ENCODE data around the gene DUS2. TPM values are rescaled to one million over a fixed set of nuclear protein-coding genes. Genes with fewer than 3 reads are reported as not detected.

DUS2 gene
- total RNA-seq, 2 experiments from 2014 or later, result 19.9 to 32.4 TPM

DNA sequence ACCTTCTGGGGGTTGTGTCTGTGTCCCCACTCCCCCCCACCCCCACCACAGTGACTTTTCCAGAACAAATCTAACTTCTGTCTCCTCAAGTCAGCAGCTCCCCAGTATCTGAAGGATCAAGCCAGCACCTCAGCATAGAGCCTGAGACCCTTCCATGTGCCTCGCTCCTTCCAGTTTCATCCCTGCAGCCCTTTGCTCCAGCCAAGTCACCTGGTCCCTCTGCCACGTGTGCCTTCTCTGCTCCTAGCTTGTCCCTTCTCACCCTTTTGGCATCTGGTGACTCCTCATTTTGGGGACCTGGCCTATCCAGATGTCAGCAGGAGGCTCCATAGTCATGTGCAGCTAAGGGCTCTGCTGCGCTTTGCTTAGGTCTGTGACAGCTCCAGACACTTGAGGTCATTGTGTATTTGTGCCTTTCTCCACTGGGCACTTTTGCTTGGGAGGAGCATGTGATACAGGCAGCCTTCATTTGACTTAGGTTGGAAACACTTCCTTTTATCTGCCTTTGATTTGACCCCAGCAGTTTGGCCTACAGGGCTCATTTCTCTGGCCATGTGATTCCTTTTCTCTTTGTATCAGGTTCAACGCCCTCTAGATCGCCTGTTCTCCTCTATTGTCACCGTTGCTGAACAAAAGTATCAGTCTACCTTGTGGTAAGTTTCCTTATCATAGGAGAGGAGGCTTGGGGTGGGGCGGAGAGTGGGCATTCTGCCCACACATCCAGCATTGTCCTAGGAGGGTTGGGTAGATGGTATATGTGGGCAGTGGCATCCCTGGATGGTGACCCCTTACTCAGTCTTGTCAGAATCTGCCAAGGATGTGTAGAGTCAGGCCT lies 55.0 kb downstream of the DUS2 start:
- H3K4me2 ChIP-seq (ENCODE audit: low read length), result no peak overlapping the region
- no peak overlapping the region for H2AFZ ChIP-seq (ENCODE audit: low read length)
- no peak overlapping the region for H3K4me3 ChIP-seq (ENCODE audit: low read depth, low read length, poor library complexity, severe bottlenecking)
- ChIA-PET POLR2A (no interaction called here), CTCF (ENCODE audit: unreplicated experiment) (no interaction called here)
- peaks cover 88% of the 10 kb centered on the region for H3K4me1 ChIP-seq (ENCODE audit: insufficient read depth, low read length, poor library complexity, severe bottlenecking)
- TF ChIP-seq, protein P1, sequence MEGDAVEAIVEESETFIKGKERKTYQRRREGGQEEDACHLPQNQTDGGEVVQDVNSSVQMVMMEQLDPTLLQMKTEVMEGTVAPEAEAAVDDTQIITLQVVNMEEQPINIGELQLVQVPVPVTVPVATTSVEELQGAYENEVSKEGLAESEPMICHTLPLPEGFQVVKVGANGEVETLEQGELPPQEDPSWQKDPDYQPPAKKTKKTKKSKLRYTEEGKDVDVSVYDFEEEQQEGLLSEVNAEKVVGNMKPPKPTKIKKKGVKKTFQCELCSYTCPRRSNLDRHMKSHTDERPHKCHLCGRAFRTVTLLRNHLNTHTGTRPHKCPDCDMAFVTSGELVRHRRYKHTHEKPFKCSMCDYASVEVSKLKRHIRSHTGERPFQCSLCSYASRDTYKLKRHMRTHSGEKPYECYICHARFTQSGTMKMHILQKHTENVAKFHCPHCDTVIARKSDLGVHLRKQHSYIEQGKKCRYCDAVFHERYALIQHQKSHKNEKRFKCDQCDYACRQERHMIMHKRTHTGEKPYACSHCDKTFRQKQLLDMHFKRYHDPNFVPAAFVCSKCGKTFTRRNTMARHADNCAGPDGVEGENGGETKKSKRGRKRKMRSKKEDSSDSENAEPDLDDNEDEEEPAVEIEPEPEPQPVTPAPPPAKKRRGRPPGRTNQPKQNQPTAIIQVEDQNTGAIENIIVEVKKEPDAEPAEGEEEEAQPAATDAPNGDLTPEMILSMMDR (conservative IDR thresholded peaks at IDR 0.05; ENCODE audit: low read length), result no peak
- TF ChIP-seq EZH2phosphoT487 (IDR thresholded peaks at IDR 0.05; ENCODE audit: borderline replicate concordance, low read depth, low read length), result no peak
- H3K9me2 ChIP-seq (ENCODE audit: insufficient read depth, low read length), result no peaks in the 10 kb centered on the region
- DNase-seq (ENCODE audit: low spot score), result no peak
- H3K9me3 ChIP-seq (ENCODE audit: low read length), result no peaks in the 10 kb centered on the region
- no peaks in the 10 kb centered on the region for H4K20me1 ChIP-seq (ENCODE audit: insufficient read depth, low read length)
- intact Hi-C loops (cut with micrococcal nuclease; ENCODE audit: unreplicated experiment), result no loop called here
- no TSS peak for BruUV-seq (replicated peaks)
- peak overlapping the region; percentile 76 for H3K27ac ChIP-seq (ENCODE audit: low read depth, low read length, poor library complexity, severe bottlenecking)
- no peaks in the 10 kb centered on the region for H3K79me2 ChIP-seq (ENCODE audit: insufficient read depth, low read depth, low read length)
- peaks cover 51% of the 10 kb centered on the region for H3K36me3 ChIP-seq (ENCODE audit: insufficient read depth, low read length)

DNA sequence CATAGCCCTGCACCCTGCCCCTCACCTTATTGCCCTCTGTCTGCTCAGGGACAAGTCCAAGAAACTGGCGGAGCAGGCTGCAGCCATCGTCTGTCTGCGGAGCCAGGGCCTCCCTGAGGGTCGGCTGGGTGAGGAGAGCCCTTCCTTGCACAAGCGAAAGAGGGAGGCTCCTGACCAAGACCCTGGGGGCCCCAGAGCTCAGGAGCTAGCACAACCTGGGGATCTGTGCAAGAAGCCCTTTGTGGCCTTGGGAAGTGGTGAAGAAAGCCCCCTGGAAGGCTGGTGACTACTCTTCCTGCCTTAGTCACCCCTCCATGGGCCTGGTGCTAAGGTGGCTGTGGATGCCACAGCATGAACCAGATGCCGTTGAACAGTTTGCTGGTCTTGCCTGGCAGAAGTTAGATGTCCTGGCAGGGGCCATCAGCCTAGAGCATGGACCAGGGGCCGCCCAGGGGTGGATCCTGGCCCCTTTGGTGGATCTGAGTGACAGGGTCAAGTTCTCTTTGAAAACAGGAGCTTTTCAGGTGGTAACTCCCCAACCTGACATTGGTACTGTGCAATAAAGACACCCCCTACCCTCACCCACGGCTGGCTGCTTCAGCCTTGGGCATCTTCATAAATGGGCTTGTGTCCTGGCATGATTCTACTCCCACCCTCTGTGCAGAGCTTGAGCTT lies 55.8 kb downstream of the DUS2 start:
- Histone ChIP-seq H3K9me2 (ENCODE audit: insufficient read depth, low read length) (no peaks in the 10 kb centered on the region), H3K4me1 (ENCODE audit: insufficient read depth, low read length, poor library complexity, severe bottlenecking) (peaks cover 88% of the 10 kb centered on the region), H3K79me2 (ENCODE audit: insufficient read depth, low read depth, low read length) (no peaks in the 10 kb centered on the region), H3K4me2 (ENCODE audit: low read length) (peak overlapping the region; percentile 71), H2AFZ (ENCODE audit: low read length) (no peak overlapping the region), H3K27ac (ENCODE audit: low read depth, low read length, poor library complexity, severe bottlenecking) (peak overlapping the region; percentile 76), H3K36me3 (ENCODE audit: insufficient read depth, low read length) (peaks cover 47% of the 10 kb centered on the region), H3K9me3 (ENCODE audit: low read length) (no peaks in the 10 kb centered on the region), H3K4me3 (ENCODE audit: low read depth, low read length, poor library complexity, severe bottlenecking) (peak overlapping the region; percentile 39), H4K20me1 (ENCODE audit: insufficient read depth, low read length) (no peaks in the 10 kb centered on the region)
- CTCF ChIA-PET (ENCODE audit: unreplicated experiment), result no interaction called here
- intact Hi-C loops (cut with micrococcal nuclease; ENCODE audit: unreplicated experiment), result no loop called here
- TF ChIP-seq, protein P1 (conservative IDR thresholded peaks at IDR 0.05; ENCODE audit: low read length), result no peak
- no peak for TF ChIP-seq EZH2phosphoT487 (IDR thresholded peaks at IDR 0.05; ENCODE audit: borderline replicate concordance, low read depth, low read length)
- BruUV-seq (replicated peaks), result no TSS peak
- POLR2A ChIA-PET, result interaction anchor here (0.6 kb wide), 1 partner anchor 148 kb away, joined by 3 read pairs; no protein-coding TSS in a partner anchor
- no peak for DNase-seq (ENCODE audit: low spot score)

DNA sequence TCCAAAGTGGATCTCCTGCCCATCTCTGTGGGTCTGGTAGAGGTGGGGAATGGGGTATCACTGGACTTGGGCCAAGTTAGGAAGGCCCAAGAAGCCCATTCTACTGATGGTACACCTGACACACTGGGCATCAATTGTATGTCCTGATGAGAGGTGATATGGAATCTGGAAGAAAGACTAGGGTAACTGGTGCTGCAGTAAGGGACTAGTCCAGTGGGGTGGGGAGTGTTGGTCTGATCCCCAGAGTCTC lies 56.2 kb downstream of the DUS2 start:
- peak overlapping the region; percentile 76 for H3K27ac ChIP-seq (ENCODE audit: low read depth, low read length, poor library complexity, severe bottlenecking)
- H3K4me1 ChIP-seq (ENCODE audit: insufficient read depth, low read length, poor library complexity, severe bottlenecking), result peaks cover 88% of the 10 kb centered on the region
- H3K9me2 ChIP-seq (ENCODE audit: insufficient read depth, low read length), result no peaks in the 10 kb centered on the region
- no peak overlapping the region for H2AFZ ChIP-seq (ENCODE audit: low read length)
- H3K36me3 ChIP-seq (ENCODE audit: insufficient read depth, low read length), result peaks cover 43% of the 10 kb centered on the region
- no peak for TF ChIP-seq EZH2phosphoT487 (IDR thresholded peaks at IDR 0.05; ENCODE audit: borderline replicate concordance, low read depth, low read length)
- TF ChIP-seq, protein P1 (conservative IDR thresholded peaks at IDR 0.05; ENCODE audit: low read length), result no peak
- DNase-seq (ENCODE audit: low spot score), result no peak
- ChIA-PET CTCF (ENCODE audit: unreplicated experiment) (no interaction called here), POLR2A (interaction anchor here (0.6 kb wide), 1 partner anchor 148 kb away, joined by 3 read pairs; no protein-coding TSS in a partner anchor)
- no peaks in the 10 kb centered on the region for H3K9me3 ChIP-seq (ENCODE audit: low read length)
- intact Hi-C loops (cut with micrococcal nuclease; ENCODE audit: unreplicated experiment), result no loop called here
- no peaks in the 10 kb centered on the region for H4K20me1 ChIP-seq (ENCODE audit: insufficient read depth, low read length)
- H3K4me2 ChIP-seq (ENCODE audit: low read length), result peak overlapping the region; percentile 71
- H3K4me3 ChIP-seq (ENCODE audit: low read depth, low read length, poor library complexity, severe bottlenecking), result peak overlapping the region; percentile 39
- BruUV-seq (replicated peaks), result no TSS peak
- no peaks in the 10 kb centered on the region for H3K79me2 ChIP-seq (ENCODE audit: insufficient read depth, low read depth, low read length)

Data from OCI-LY7 (cell line).